Stimulated activated naive CD8-positive, alpha-beta T cell treated with anti-CD3 and anti-CD28 coated beads, Interleukin-15, amount 100 ng/mL, for 72 hours (primary cell): Measurements from ENCODE around the gene AMPD2.
"Not testable (repeated sequence)": the region's sequence is repeated elsewhere in the genome, so short reads cannot be mapped to it uniquely, and the experiment has no call there.

Source experiments
- ATAC-seq: fragments of 150-1000 bp; cut with Tn5 transposase; 2 replicates; pipeline ENCODE4 v1.10.0; 2021; ENCODE audit warnings: mild to moderate bottlenecking, moderate library complexity
- DNase-seq, 2 donors: peaks; one replicate each; pipeline ENCODE4 v3.0.0; 2021 to 2022
- H3K27ac Mint-ChIP-seq, 2 donors: one replicate each; pipeline ENCODE4 v1.8.0; 2022; ENCODE audit warnings: mild to moderate bottlenecking in 2 of 2, mixed read lengths in 2 of 2, moderate library complexity in 2 of 2
- H3K27me3 Mint-ChIP-seq: one replicate; pipeline ENCODE4 v1.8.0; 2022; ENCODE audit warnings: mixed read lengths
- H3K4me1 Mint-ChIP-seq: one replicate; pipeline ENCODE4 v1.8.0; 2022; ENCODE audit warnings: mild to moderate bottlenecking, mixed read lengths
- H3K4me3 Mint-ChIP-seq, 2 donors: one replicate each; pipeline ENCODE4 v1.8.0; 2022; ENCODE audit warnings: mild to moderate bottlenecking in 2 of 2, mixed read lengths in 2 of 2, moderate library complexity in 1 of 2
- H3K9me3 Mint-ChIP-seq, 2 donors: one replicate each; pipeline ENCODE4 v1.8.0; 2022; ENCODE audit warnings: mixed read lengths in 2 of 2

AMPD2 gene

DNA sequence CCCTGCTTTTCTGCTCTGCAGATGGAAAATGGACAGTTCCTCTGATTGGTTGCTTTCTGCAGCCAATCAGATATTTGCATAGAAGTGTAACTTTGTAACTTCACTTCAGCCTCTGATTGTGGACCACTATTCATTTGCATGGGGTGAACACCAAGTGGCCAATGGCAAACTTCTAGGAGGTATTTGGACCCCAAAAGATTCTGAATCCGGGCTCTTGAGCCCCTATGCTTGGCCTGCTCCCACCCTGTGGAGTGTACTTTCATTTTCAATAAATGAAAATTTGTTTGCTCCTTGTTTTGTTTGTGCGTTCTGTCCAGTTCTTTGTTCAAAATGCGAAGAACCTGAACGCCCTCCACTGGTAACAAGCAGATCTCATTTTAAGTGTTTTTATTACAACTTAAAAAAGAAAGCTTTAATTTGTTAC, 29.9 kb downstream of the AMPD2 start:
- DNase-seq, result no peak

DNA sequence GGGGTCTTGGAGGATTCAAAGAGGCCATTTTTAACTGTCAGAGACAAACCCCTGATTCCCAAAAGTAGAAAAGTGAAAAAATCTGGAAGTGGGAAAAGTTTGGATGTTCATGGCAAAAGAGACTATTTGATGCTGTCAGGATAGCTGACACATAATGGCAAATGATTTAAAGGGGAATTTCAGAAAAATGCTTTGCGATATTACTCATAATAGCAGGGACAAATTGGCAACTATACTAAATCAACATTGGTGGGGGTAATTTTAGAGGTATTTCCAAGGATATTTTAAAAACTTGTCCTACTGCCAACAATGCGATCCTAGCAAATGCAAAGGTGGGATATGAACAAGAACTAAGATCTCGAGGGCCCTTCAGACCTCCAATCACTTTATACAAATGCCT, 31.0 kb downstream of the AMPD2 start:
- Mint-ChIP-seq H3K4me3 (no peak overlapping the region), H3K9me3 (no peaks in the 10 kb centered on the region), H3K27ac (no peak overlapping the region), H3K27me3 (peaks cover 16% of the 10 kb centered on the region), H3K4me1 (peaks cover 15% of the 10 kb centered on the region)
- ATAC-seq, result no peak
- no peak for DNase-seq

More for the DNA sequence above, 29.9 kb downstream of the AMPD2 start:
- Mint-ChIP-seq H3K9me3 (no peaks in the 10 kb centered on the region), H3K27ac (no peak overlapping the region), H3K27me3 (peaks cover 26% of the 10 kb centered on the region), H3K4me1 (peaks cover 6% of the 10 kb centered on the region), H3K4me3 (no peak overlapping the region)
- no peak for ATAC-seq

DNA sequence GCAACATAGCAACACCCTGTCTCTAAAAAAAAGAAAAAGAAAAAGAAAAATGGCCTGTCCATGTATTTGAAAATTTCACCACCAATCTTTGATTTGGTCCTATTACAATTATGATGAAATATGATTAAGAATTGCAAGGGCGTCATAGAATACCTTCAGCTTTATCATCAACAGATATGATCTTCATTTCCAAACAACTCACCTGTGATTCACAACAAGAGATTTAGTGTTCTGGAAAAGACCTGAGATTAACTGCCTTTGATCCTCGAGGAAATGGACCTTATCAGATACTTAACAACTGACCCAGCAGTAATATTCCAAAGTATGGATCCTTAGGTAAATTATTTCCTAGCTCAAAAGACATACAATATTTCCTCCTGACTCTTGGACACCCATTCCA, 32.8 kb downstream of the AMPD2 start:
- H3K27me3 Mint-ChIP-seq, result peaks cover 16% of the 10 kb centered on the region
- no peaks in the 10 kb centered on the region for H3K9me3 Mint-ChIP-seq
- no peak for DNase-seq
- no peak overlapping the region for H3K4me3 Mint-ChIP-seq
- peaks cover 29% of the 10 kb centered on the region for H3K4me1 Mint-ChIP-seq
- no peak for ATAC-seq
- H3K27ac Mint-ChIP-seq, result no peak overlapping the region

DNA sequence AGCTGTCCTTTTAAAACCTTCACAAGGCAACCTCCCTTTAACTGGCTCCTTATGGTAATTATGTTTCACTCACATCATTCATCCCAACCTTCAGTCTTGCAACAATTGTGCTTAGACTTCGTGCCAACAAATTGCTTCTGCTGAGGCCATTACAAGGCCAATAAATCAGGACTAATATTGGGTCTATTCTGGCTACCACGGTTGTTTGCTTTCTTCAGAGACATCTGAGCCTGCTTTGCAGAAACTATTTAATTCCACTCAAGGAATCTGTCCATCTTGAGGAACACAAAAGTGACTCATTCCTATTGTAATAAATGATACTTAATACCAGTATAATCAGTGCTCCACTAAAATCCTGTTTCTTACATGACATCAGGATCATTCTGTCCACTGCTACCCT, 33.7 kb downstream of the AMPD2 start:
- peaks cover 29% of the 10 kb centered on the region for H3K4me1 Mint-ChIP-seq
- H3K27me3 Mint-ChIP-seq, result peaks cover 16% of the 10 kb centered on the region
- H3K4me3 Mint-ChIP-seq, result no peak overlapping the region
- DNase-seq, result no peak
- no peak for ATAC-seq
- no peaks in the 10 kb centered on the region for H3K9me3 Mint-ChIP-seq
- peak overlapping the region in 1 of 2 donors; percentile 24 for H3K27ac Mint-ChIP-seq

DNA sequence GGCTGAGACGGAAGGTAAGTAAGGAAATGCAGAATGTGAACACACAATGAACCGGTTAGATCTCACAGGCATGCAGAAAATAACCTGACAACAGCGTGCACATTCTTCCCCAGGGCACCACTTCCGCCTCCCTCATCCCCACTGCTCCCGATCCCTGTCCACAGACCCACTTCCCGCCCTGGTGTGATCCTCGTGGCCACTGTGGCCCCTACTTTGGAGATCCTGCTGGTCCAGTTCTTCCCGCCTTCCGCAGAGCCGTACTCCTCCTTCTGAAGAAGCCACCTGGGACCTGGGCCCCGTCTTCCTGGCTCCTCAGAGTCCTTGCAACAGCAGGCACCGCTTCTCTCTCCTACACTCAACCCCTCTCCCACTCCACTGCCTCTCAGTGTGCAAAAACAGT, 34.9 kb downstream of the AMPD2 start:
- Mint-ChIP-seq H3K27me3 (peaks cover 16% of the 10 kb centered on the region), H3K4me3 (no peak overlapping the region), H3K4me1 (peaks cover 29% of the 10 kb centered on the region), H3K27ac (no peak overlapping the region), H3K9me3 (no peaks in the 10 kb centered on the region)
- DNase-seq (no peak), ATAC-seq (no peak)

DNA sequence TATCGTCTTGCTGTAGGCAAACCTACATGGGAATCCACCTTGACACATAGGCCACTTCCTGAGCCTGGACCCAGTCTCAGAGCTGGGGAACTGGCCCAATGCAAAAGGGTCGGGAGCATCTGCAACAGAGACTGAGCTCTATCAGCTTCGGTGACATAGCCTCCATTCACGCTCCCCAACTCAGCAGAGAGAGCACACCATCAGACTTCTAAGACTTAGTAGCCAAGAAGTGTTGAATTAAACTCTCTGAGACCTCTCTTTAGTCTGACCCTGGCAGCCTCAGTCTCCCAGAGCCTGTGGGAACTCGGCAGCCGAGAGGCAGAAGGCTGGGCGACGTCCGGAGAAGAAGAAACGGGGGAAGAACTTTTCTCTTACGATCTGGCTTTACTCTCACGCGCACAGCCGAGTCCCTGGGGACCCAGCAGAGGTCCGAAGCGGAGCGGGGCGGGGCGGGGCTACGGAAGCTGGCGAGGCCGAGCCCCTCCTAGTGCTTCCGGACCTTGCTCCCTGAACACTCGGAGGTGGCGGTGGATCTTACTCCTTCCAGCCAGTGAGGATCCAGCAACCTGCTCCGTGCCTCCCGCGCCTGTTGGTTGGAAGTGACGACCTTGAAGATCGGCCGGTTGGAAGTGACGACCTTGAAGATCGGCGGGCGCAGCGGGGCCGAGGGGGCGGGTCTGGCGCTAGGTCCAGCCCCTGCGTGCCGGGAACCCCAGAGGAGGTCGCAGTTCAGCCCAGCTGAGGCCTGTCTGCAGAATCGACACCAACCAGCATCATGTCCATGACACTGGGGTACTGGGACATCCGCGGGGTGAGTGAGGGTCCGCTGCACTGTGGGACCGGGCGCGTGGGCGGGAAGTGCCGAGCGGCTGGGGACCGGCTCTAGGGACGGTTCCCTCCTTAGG, 36.2 kb downstream of the AMPD2 start, which contains the start of gene GSTM4:
Gene GSTM4, plus strand, starts transcription at position 485 of the 905 bp plus-strand sequence. Its CDS starts 291 bp downstream, at position 776.
- H3K27ac Mint-ChIP-seq, result peak within 1 kb of the TSS; percentile 84 to 90
- peak; percentile 56 to 64 for DNase-seq
- H3K9me3 Mint-ChIP-seq, result no peaks in the 10 kb centered on the region
- peaks cover 10% of the 10 kb centered on the region for H3K27me3 Mint-ChIP-seq
- H3K4me1 Mint-ChIP-seq, result peaks cover 29% of the 10 kb centered on the region
- H3K4me3 Mint-ChIP-seq, result peak within 1 kb of the TSS; percentile 89 to 96
- ATAC-seq, result peak; percentile 91

DNA sequence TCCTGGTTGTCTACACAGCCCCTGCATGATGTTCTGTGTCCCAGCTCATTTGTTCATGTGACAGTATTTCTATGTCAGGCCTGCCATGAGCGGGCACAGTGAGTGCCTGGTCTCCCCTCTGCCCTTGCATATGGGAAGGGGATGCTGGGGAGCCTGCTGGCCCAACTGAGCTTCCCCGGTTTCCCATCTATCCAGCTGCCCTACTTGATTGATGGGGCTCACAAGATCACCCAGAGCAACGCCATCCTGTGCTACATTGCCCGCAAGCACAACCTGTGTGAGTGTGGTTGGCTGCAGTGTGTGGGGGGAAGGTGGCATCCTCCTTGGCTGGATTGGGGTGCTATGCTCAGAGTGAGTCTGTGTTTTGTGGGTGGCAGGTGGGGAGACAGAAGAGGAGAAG, 37.8 kb downstream of the AMPD2 start:
- Mint-ChIP-seq H3K27ac (no peak overlapping the region), H3K4me3 (peak overlapping the region in 1 of 2 donors; percentile 22), H3K27me3 (no peaks in the 10 kb centered on the region), H3K4me1 (peaks cover 29% of the 10 kb centered on the region), H3K9me3 (no peaks in the 10 kb centered on the region)
- DNase-seq (no peak), ATAC-seq (no peak)

DNA sequence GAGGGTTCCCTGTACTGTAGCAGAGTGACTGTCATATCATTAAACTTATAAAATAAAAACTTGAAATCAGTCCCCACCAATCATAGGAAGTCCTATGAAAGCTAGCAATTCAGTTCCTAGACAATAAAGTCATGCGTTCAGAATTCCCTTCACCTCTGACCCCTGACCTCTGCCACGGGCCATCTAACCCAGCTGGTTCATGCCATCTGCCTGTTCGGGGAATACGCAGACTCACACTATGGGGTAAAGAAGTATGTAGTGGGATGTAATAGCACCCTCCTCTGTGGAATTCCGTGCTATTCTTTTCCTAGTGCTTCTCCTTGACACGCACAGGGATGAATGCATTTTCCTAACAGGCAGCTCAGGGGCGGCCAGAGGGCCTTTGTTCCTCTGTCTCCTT, 38.3 kb downstream of the AMPD2 start:
- Mint-ChIP-seq H3K27ac (no peak overlapping the region), H3K4me1 (peaks cover 29% of the 10 kb centered on the region), H3K4me3 (no peak overlapping the region), H3K27me3 (no peaks in the 10 kb centered on the region), H3K9me3 (no peaks in the 10 kb centered on the region)
- ATAC-seq, result no peak
- no peak for DNase-seq

DNA sequence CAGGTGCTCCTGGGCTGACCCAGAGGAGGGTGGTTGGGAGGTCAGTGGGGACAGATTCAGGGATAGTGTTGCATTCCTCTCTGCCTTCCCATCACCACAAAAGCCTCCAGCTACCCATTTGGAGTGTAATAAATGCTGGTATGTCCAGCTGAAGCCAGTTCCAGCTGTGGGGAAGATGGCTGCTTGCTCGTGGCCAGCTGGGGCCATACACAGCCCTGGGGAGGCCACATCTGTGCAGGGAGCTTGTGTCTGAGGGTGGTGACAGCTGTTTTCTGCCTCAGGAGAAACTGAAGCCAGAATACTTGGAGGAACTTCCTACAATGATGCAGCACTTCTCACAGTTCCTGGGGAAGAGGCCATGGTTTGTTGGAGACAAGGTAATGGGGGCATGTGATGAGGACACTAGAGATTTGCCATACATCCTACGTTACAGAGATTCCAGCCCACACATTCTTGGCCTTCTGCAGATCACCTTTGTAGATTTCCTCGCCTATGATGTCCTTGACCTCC, 39.0 kb downstream of the AMPD2 start:
- H3K27me3 Mint-ChIP-seq, result no peaks in the 10 kb centered on the region
- H3K4me1 Mint-ChIP-seq, result peaks cover 29% of the 10 kb centered on the region
- no peaks in the 10 kb centered on the region for H3K9me3 Mint-ChIP-seq
- ATAC-seq, result no peak
- DNase-seq, result no peak
- H3K4me3 Mint-ChIP-seq, result no peak overlapping the region
- H3K27ac Mint-ChIP-seq, result no peak overlapping the region

DNA sequence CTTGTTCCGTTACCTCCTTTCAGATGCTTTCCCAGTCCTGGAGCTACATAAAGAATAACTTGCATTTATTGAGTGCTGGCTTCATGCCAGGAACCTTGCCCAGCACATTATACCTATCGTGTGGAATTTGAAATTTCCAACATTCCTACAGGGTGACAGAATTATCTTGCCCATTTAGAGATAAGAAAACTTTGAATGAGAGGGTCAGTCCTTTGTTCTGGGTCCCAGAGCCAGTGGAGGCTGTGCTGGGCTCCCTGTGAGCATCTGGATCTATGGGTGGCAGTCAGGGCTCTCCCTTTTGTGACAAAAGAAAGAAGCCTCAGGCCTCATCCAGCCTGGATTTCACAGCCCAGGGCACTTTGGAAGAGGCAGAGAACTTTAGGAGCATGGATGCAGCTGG, 39.5 kb downstream of the AMPD2 start:
- DNase-seq (no peak), ATAC-seq (no peak)
- Mint-ChIP-seq H3K4me3 (no peak overlapping the region), H3K27me3 (no peaks in the 10 kb centered on the region), H3K27ac (no peak overlapping the region), H3K4me1 (peaks cover 28% of the 10 kb centered on the region), H3K9me3 (no peaks in the 10 kb centered on the region)

DNA sequence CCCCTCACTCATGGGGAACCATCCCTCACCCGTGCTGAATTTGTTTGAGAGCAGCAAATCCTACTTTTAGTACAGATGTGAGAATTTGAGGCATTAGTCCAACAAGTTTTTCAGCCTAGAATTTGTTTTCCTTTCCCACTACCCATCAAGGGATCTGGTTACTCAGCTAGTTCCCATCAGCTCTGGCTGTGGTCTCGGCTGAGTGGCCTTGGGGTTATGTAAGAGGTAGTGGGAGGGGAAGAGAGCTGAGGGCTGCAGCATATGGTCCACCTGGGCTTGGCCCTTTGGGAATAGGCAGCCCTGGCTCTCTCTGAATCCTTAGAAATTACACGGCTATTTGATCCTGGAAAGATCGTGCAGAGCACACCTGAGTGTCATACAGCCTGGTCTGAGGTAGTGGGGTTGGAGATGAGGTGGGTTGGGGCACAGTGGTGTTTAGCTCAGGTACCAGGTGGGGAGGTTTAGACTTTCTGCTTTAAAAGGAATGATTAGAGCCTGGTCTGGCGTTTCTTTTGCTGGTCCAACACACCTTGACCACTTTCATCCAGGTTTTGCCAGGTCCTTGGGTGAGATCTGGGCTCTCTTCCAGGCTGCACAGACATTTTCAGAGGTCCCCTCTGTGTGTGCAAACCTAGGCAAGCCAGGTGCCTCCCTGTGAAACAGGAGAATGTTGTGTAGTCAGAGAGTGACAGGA, 40.5 kb downstream of the AMPD2 start:
- DNase-seq, result no peak
- Mint-ChIP-seq H3K27me3 (no peaks in the 10 kb centered on the region), H3K27ac (no peak overlapping the region), H3K9me3 (no peaks in the 10 kb centered on the region), H3K4me1 (peaks cover 18% of the 10 kb centered on the region), H3K4me3 (no peak overlapping the region)
- no peak for ATAC-seq

DNA sequence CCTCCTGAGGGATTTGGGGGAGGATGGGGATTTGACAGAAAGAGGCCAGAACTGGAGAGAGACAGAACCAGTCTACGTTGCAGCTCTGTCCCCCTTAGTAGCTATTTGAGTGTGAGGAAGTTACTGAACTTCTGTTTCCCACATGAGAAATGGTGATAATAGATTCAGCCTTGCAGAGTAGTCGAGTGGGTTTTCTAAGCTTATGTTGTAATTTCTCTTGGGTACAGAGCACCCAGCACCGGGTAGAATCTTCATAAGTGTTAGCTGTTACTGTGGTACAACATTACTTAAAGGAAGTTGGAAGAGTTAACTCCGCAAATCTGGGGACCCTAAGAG, 41.0 kb downstream of the AMPD2 start:
- H3K27me3 Mint-ChIP-seq, ATAC-seq, H3K4me3 Mint-ChIP-seq, H3K9me3 Mint-ChIP-seq, DNase-seq, H3K27ac Mint-ChIP-seq: not testable (repeated sequence)
- peaks cover 14% of the 10 kb centered on the region for H3K4me1 Mint-ChIP-seq

DNA sequence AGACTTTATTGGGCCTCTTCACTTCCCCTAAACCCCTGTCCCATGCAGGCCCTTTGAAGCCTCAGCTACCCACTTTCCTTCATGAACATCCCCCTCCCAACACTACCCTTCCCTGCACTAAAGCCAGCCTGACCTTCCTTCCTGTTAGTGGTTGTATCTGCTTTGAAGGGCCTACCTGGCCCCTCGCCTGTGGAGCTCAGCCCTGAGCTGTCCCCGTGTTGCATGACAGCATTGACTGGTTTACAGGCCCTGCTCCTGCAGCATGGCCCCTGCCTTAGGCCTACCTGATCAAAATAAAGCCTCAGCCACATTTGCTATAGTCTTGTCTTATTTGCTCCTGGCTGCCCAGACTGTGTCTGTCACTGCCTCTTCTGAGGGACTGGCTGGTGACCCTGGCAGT, 41.8 kb downstream of the AMPD2 start:
- DNase-seq (no peak), ATAC-seq (no peak)

DNA sequence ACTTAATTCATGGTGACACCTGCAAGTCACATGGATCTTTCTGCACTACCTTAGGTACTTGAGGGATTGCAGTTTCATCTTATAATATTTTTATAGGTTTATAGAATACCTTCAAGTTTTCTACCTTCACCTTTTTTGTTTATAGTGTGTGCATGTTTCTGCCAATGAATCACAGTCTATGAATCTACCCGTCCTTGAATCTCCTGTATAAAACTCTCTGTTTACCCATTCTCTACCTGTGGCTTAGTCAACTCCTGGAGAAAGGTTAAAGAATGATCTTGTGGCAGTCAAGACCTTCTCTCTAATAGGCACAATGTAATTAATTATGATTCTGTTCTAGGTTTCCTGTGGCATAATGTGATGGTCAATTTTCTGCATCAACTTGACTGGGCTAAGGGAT, 45.0 kb downstream of the AMPD2 start:
- H3K27me3 Mint-ChIP-seq, result no peaks in the 10 kb centered on the region
- H3K4me3 Mint-ChIP-seq, result no peak overlapping the region
- peaks cover 20% of the 10 kb centered on the region for H3K4me1 Mint-ChIP-seq
- H3K9me3 Mint-ChIP-seq, result no peaks in the 10 kb centered on the region
- DNase-seq (no peak), ATAC-seq (no peak)
- no peak overlapping the region for H3K27ac Mint-ChIP-seq

More for the DNA sequence above, 41.8 kb downstream of the AMPD2 start:
- no peak overlapping the region for H3K4me3 Mint-ChIP-seq
- H3K4me1 Mint-ChIP-seq, result peaks cover 10% of the 10 kb centered on the region
- no peaks in the 10 kb centered on the region for H3K27me3 Mint-ChIP-seq
- H3K27ac Mint-ChIP-seq, result peak overlapping the region in 1 of 2 donors; percentile 54
- no peaks in the 10 kb centered on the region for H3K9me3 Mint-ChIP-seq

DNA sequence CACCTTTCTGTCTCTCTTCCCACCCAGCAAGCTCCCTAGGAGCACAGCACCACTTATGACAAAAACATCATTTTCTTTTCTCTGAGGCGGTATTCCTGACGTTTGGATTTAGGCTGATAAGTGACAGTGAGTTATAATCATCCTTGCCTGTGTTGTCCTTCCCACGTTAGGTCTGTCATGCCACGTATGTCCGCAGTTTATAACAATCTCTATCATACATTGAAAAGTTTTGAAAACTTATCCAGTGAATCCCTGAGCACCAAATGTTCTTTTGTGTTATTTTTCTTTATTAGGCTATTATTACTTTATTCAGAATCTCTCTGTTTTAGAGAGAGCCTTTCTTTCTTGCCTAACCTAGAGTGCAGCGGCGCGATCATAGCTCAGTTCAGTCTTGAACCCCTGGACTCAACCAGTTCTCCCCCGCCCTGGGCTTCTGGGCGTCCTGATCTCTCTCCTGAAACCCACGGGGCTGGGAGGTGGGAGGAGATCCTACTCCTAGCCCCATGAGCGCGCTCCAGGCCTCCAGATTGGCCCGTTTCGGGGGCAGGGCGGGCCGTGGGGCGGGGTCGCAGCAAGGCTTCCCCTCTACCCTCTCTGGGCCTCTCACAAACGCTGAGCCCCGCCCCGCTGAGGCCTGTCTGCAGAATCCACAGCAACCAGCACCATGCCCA, 48.0 kb downstream of the AMPD2 start, which contains the start of gene GSTM2:
Gene GSTM2, plus strand, starts transcription at position 606 of the 671 bp plus-strand sequence. Its CDS starts 59 bp downstream, at position 665.
- H3K4me1 Mint-ChIP-seq, result peaks cover 30% of the 10 kb centered on the region
- H3K27ac Mint-ChIP-seq, result peak within 1 kb of the TSS; percentile 38 to 44
- H3K27me3 Mint-ChIP-seq, result no peaks in the 10 kb centered on the region

More for the DNA sequence above, 48.0 kb downstream of the AMPD2 start, which contains the start of gene GSTM2:
- Mint-ChIP-seq H3K9me3 (no peaks in the 10 kb centered on the region), H3K4me3 (peak within 1 kb of the TSS; percentile 82 to 87)
- DNase-seq (peak; percentile 66 to 81), ATAC-seq (peak; percentile 97)
